CD4-positive, alpha-beta T cell treated with Interleukin-21 for 1 hour (primary cell): ENCODE data around the gene USP21.

Experiments used
- DNase-seq: peaks from one replicate; pipeline ENCODE4 v3.0.0-alpha.2; 2020

The USP21 gene

DNA sequence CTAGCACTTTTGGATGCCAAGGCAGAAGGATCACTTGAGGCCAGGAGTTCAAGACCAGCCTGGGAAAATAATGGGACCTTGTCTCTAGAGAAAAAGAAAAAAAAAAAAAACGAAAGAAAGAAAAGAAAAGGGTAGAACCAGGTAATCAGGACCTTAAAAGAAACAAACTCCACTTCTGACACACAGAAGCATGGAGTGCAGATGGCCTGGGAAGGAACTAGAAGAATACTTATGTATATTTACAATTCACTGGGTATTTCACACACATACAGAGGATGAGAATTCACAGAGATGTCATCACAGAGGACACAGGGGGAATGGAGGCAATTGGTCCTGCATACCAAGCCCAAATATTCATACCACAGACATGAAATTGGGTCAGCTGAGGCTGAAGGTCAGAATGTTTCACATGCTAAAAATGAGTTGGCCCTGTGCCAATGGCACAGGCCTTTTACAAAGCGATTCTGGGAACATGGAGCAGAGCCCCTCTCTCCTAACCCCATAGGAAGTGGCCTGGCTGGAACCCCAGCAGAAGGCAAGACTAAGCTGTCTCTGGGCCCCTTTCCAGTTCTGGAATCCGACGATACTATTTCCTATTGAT is 13.6 kb downstream of the USP21 start:
- no peak for DNase-seq

DNA sequence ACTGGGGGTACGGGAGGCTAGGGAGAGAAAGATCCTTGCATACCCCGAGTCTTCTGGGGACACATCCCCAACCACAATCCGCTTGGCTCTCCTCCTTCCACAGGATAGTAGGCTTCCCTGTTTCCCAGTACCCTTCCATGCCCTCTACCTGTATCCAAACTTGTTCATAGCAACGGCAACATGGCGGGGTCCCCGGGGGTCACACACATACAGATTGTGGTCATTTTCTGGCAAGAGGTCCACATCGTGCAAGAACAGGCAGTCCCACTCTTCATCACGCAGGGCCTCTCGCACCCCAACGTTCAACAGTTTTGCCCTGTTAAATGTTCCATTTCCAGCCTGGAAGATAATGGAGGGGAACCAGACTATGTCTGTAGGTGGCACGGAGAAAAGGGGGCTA is 14.4 kb downstream of the USP21 start:
- no peak for DNase-seq

DNA sequence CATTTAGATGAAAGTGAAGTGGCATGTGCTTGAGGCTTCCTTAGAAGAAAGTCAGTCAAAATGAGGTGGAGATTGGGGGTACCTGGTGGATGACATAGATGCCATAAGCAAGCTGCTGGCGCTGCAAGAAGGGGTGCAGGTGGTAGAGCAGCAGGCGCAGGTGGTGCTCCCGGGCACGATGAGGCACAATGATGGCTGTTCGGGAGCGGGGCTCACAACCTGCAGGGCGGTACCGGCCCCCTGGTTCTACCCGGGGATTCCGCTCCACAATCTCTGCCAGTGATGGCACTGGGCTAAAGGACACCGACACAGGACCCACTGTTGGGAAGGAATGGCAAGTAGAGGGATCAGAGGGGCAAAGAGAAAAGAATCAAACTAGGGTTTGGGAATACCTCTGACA is 15.6 kb downstream of the USP21 start:
- DNase-seq: no peak

GRCh38 chr1:161175771-161176453 is 16.6 kb downstream of the USP21 start:
- DNase-seq: no peak

GRCh38 chr1:161176468-161177111 is 17.3 kb downstream of the USP21 start:
- DNase-seq: no peak

DNA sequence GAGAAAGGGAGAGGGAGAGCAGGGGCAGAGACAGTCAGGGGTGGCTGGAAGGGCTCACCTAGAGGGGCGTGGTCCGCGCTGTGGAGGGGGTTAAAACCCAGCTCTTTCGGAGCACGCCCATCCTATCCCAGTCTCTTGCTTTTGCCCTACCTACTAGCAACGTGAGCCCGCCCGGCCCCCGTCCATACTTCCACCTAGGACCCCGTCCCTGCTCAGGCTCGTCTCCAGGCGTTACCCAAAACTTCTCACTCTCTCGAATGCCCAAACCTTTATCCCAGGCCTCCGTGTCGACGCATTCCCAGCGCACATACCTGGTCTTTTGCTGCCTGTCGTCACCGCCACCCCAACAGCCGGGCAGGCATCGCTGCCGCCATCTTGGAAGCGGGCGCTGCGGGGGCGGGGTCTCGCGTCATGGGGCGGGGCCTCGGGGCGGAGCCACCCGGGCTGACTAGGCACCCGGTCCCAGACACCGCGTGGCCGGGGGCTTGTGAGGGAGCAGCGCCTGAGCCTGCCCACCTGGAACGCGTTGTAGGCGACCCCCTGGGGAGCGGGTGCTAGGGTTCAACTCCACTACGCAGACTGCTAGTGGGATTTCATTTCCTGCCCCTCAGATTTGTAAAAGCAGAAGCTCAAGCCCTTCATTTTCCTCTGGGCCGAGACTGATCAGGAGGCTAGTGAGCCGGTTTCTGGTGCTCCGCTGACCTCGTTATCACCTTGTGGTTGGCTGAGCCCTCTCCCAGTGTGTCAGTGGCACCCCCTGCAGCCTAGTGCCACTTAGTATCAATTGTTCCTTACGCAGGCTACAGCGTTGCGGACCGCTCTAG is 18.0 kb downstream of the USP21 start, which contains the start of gene B4GALT3:
TSS of gene B4GALT3 (minus strand) at position 396 of the 824 bp plus-strand sequence. CDS start 1,447 bp downstream, outside the sequence.
- peak; percentile 92 for DNase-seq

GRCh38 chr1:161177936-161178244 is 18.6 kb downstream of the USP21 start:
- no peak for DNase-seq

DNA sequence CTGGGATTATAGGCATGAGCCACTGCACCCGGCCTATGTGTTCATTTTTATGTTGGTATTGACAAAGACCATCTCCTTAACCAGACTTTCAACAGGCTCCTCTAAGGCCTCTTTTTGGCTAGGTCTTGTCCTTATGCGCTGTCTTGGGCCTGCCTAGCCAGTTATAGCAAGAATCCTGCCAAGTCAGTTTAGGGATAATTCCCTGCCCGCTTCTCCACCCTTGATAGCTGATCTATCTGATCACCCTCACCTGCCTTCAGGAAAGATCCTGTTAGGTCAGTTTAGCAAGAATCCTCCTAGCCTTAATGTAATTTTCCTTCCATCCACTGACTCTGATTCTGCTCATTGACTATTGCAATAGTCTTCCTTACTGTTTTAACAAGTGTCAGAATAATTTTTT is 20.4 kb downstream of the USP21 start:
- no peak for DNase-seq

DNA sequence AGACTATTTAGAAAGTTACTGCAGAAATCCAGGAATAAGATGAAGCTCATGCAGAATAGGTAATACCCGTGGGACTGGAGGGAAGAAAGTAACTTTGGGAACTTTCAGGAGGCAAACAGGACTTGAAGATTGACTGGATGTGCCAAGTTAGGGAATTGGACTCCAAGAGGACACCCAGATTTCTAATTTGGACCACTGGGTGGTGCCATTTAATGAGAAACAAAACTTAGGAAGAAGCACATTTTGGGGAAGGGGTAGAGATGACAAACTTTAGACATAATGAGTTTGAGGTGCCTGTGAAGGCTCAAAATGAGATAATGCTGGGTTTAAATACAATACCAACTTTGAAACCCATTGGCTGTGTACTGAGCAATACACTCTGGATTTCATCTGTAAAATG is 21.3 kb downstream of the USP21 start:
- DNase-seq: peak; percentile 41

- peak; percentile 78 for DNase-seq
Observed at GRCh38 chr1:161182214-161182613, 22.9 kb downstream of the USP21 start.

- DNase-seq: peak; percentile 92
Observed at GRCh38 chr1:161185282-161185682, 26.0 kb downstream of the USP21 start.

- DNase-seq: no peak
Observed at GRCh38 chr1:161185732-161186311, 26.5 kb downstream of the USP21 start.

DNA sequence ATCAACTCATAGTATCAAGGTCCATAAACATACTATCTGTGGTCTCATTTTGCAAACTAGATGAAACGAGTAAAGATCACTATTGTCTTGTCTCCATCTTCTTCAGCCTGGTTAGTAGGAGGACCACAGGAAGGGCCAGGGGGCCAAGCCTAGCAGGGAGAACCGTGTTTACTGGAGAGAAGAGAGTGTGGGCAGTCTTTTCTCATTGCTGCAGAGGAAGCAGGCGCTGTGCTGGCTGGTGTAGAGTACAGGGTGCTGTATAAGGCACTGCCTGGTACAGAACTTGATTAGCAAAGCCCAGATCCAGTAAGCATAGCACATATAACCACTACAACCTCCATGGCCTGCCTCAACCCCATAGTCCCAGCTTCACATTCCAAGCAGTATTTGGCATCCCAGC is 28.0 kb downstream of the USP21 start:
- no peak for DNase-seq

DNA sequence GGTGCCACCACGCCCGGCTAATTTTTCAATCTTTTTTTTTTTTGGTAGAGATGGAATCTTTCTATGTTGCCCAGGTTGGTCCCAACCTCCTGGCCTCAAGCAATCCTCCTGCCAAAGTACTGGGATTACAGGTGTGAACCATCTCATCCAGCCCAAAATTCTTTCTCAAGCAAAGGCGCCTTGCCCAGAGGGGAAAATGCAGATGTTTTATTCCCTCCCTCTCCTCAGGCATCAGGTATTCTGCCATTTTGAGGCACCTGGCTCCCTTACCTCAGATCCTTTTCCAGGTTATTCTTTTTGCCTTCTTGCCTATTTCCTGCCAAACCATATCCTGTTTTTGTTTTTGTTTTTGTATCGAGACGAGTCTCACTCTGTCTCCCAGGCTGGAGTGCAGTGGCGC is 29.1 kb downstream of the USP21 start:
- DNase-seq: no peak

GRCh38 chr1:161189036-161189435 is 29.7 kb downstream of the USP21 start:
- DNase-seq: no peak

- DNase-seq: no peak
Observed at GRCh38 chr1:161190962-161191521, 31.7 kb downstream of the USP21 start.

GRCh38 chr1:161191971-161192370 is 32.7 kb downstream of the USP21 start:
- DNase-seq: no peak

GRCh38 chr1:161192476-161193465 is 33.5 kb downstream of the USP21 start:
- peak; percentile 84 for DNase-seq

DNA sequence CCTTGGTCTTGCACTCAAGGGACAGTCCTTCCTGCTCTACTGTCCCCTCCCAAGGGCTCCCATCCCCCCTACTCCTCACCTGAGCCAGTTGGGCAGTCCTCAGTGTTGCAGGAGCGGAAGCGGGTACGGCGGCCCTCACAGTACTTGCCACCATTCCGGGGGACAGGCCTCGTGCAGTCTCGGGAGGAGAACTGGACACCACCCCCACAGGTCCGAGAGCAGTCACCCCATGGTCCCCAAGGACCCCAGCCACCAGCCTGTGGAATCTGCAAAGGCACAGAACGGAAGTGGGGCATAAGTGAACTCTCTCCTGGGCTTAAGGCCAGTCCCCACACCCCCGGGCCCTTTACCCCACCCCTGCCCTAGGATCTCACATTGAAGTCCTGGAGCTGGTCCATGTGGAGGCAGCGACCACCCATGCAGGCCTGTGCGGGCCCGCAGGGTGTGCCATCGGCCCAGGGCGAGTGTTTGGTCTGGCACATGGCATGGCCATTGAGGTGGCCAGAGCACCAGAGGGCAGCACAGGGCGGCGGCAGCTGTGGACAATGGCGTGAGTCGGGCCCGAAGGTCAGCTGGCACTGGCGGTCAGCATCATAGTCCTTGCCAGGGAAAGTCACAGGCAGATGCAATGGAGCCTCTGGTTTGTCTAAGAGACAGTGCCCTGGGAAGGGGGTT is 34.4 kb downstream of the USP21 start:
- DNase-seq: no peak

GRCh38 chr1:161195171-161195570 is 35.9 kb downstream of the USP21 start:
- no peak for DNase-seq

DNA sequence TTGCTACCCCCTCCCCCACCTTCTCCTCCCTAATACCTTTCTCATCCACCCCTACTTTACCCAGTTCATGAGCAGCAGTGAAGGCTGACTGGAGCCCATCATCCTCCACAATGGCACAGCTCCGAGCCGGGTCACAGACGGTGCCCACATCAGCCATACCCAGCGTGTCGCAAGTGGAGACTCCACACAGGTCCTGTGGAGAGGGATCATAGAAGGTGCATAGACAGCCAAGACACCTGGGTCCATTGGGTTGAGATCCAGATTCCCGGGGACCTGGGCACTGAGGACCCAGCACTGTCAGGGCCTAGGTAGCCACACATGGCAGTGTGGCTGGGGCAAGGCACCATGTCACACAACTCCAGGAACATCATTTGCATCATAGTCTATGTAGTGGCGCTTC is 36.8 kb downstream of the USP21 start:
- no peak for DNase-seq
